HG03066 (cell line): ENCODE results near the gene PTK7.
"Not testable (repeated sequence)": the region's sequence is repeated elsewhere in the genome, so short reads cannot be mapped to it uniquely, and the experiment has no call there.

Experiments
- ATAC-seq: cut with Tn5 transposase; IDR thresholded peaks from one replicate; pipeline ENCODE4 v1.9.1; 2021; ENCODE audit warnings: low read depth; ENCODE audit not compliant: unreplicated experiment

The PTK7 gene

GRCh38 chr6:43113431-43114260 is 37.5 kb downstream of the PTK7 start:
- no peak for ATAC-seq

GRCh38 chr6:43115365-43115764 is 39.3 kb downstream of the PTK7 start:
- ATAC-seq = no peak

GRCh38 chr6:43117466-43117865 is 41.4 kb downstream of the PTK7 start:
- not testable (repeated sequence) for ATAC-seq

GRCh38 chr6:43119482-43119881 is 43.4 kb downstream of the PTK7 start:
- ATAC-seq = no peak

- ATAC-seq = no peak
Observed at GRCh38 chr6:43120101-43120763, 44.1 kb downstream of the PTK7 start.

GRCh38 chr6:43120944-43121913 is 45.1 kb downstream of the PTK7 start:
- no peak for ATAC-seq

GRCh38 chr6:43122146-43122545 is 46.0 kb downstream of the PTK7 start:
- no peak for ATAC-seq

GRCh38 chr6:43123461-43124314 is 47.6 kb downstream of the PTK7 start:
- ATAC-seq = no peak

GRCh38 chr6:43124481-43124880 is 48.4 kb downstream of the PTK7 start:
- no peak for ATAC-seq

GRCh38 chr6:43125119-43125518 is 49.0 kb downstream of the PTK7 start:
- ATAC-seq = no peak

GRCh38 chr6:43125555-43125954 is 49.4 kb downstream of the PTK7 start:
- ATAC-seq = no peak

- no peak for ATAC-seq
Observed at GRCh38 chr6:43127180-43127579, 51.1 kb downstream of the PTK7 start.

GRCh38 chr6:43127877-43128276 is 51.8 kb downstream of the PTK7 start:
- ATAC-seq = no peak

- no peak for ATAC-seq
Observed at GRCh38 chr6:43128926-43129325, 52.8 kb downstream of the PTK7 start.

GRCh38 chr6:43129434-43130194 is 53.5 kb downstream of the PTK7 start:
- ATAC-seq = no peak

GRCh38 chr6:43130429-43130828 is 54.3 kb downstream of the PTK7 start:
- no peak for ATAC-seq

- ATAC-seq = not testable (repeated sequence)
Observed at GRCh38 chr6:43131379-43131778, 55.3 kb downstream of the PTK7 start.

- ATAC-seq = no peak
Observed at GRCh38 chr6:43138267-43138666, 62.2 kb downstream of the PTK7 start.

- not testable (repeated sequence) for ATAC-seq
Observed at GRCh38 chr6:43139973-43140372, 63.9 kb downstream of the PTK7 start.
